Cerebellar cortex (tissue), 1 donor: ENCODE data around the gene CEACAM3.

ENCODE experiments used
- DNase-seq: peaks from one replicate; pipeline ENCODE4 v3.0.0-alpha.2; 2015; ENCODE audit warnings: low spot score

Gene CEACAM3

DNA sequence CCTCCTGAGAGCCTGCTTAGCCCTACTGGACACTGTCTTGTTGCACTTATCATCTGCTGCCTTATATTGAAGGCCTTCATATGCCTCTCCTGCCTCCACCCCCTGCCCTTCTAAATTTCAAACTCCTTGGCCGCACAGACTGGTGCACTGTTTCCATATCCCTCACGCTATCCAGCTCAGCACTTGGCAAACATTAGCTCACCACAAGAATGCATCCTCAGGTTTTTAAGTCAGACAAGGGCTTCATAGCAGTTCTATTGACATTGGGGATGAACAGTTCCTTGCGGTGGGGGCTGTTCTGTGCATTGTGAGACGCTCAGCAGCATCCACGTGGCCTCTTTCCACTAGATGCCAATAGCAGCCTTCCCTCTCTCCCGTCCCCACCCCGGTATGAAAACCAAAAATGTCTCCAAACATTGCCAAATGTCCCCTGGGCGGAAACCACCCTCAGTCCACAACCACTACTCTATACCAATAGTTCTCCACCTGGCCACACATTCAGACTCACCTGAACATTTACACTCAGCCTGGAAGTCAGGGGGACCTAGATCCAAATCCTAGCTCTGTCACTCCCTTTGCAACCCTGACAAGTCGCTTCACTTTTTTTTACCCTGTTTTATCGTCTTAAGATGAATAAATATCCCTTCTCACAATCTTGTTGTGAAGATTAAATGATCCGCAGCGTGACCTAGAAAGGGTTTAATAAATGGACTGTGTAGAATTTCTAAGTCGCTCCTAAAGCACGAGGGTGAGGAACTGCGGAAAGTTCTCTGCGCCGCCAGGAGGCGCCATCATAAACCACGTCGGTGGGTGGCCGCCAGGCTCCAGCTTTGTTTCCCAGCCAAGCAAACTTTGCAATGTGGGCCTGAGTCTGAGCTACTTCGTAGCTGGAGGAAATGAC, 3.6 kb upstream of the CEACAM3 start:
- DNase-seq: peak; percentile 37

DNA sequence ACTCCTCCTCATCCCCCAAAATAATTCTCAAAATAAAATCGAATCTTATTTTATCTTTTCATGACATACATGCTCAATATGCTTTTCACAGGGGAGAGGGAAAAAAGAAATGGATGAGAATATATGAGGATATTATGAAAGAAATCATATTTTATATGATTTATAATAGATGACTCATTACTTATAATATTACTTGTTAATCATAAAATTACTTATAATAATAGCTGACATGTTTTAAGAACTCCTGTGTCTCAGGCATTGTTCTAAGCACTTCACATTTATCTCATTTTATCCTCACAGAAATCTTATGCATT, 3.0 kb upstream of the CEACAM3 start:
- no peak for DNase-seq

DNA sequence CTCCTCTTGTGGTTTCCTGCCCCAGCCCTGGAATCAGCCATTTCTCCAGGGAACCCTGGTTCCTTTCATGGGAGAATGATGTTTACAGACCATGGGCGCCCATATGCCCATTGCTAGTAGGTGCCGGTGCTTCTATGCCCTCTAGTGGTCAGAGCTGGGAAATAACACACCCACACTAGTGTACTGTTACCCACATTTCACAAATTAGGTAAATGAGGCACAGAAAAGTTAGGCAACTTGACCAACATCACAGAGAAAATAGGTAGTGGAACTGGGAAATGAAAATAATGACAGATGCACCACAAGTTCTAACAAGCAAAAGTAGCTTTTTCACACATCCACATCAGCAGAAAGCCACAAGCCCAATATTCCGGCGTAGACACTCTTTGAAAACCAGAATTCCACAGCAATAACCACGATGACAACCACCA, 1.3 kb upstream of the CEACAM3 start:
- DNase-seq: peak; percentile 26

DNA sequence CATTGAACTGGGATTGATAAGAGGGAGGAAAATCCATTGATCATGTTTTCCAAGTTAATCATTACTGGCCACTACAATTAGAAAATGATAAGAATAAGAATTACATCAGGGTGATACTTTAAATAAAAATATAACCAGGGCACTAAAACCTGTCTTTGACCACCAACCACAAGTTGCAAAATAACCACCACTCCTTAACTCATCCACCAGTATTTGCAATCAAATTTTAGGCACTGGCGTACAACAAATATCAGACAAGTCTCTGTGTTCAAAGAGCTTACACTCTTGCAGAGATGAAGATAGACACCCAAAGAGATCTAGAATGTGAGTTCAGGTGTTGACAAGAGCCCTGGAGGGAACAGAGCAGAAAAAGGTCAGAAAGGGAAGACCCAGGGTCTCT, 514 bp downstream of the CEACAM3 start:
- DNase-seq: no peak

DNA sequence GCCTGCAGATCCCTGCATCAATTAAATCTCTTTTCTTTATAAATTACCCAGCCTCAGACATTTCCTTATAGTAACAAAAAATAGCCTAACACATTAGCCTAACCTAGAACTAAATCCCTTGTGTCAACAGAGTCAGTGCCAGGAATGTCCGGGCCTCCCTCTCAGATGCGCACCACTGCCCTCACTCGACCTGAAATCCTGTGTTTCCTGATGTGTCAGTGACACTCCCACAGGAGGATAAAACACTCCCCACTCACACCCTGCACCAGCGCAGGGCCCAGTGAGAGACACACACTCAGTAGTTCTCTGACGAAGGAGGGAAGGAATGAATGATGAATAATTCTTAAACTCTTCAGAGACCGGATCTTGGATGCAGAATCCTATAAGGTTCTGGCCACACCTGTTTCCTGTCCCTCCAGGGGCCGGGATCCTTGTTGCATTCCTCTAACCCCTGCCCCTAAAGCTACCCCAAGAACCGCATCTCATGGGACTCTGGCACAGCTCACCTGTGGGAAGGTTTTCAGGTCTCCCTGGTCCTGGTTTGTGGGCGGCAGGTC, 3.1 kb downstream of the CEACAM3 start:
- no peak for DNase-seq

DNA sequence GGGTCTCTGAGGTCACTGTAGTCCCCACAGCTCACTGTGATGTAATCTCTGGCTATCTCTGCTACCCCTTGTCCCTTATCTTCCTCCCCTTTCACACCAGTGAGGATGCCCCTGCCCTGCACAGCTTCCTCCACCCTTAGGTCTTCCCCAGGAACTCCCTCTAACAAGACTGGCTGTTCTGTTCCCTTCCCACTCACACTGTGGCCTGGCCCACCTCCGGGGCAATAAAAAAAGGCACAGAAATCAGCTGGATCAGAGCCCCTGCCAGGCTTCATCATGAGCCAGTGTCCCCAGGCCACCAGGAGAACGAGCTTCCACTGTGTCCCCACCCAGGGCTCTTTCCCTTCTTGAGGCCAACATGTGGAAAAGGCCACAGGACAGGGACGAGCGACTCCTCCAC, 4.6 kb downstream of the CEACAM3 start:
- DNase-seq: no peak

DNA sequence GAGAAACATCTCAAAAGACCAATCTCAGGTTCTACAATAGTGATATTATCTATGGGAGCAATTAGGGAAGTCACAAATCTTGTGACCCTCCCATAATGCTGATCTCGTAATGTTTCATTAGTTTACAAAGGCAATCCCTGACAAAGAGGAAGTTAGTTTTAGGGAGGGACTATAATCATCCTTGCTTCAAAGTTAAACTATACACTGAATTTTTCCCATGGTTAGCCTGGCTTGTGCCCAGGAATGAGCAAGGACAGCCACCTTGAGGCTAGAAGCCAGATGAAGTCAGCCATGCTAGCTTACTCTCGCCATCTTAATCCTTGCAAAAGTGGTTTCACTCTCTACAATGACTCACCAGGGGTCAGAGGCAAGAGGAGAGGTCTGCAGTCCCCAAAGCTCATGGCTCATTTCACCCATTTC, 5.4 kb downstream of the CEACAM3 start:
- DNase-seq: no peak

DNA sequence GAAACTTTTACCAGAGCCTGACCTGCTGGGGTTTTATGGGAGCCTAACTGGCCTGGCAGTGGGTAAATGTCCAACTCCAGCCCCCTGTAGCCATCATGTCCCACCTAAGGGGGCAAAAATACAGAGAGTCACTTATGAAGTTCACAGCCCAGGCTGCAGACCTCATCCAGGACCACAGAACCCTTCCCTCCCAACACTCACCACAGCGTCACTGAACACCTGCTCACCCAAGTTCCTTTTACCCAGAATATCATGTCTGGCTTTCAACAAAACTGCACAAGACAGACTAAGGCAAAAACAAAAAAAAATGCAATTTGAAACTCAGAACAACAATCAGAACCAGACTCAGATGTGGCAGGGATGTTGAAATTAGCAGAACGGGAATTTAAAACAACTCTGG, 6.4 kb downstream of the CEACAM3 start:
- no peak for DNase-seq

DNA sequence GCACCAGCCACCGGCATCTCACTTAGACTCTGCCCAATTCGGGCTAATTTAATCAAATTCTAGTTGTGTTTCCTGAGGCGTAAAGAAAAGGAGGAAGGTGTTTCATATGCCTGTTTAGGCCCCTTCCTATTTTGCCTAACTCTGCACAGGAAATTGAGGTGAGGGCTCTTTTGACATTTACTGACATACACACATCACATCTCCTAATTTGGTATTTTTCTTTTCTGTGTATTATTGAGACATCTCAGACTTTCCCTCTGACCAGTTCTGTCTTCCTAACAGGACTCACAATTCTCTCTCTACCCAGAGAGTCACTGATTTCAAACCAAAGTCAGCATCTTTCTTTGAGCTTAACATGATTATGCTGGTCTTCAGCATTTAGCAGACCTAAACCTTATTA, 7.9 kb downstream of the CEACAM3 start:
- no peak for DNase-seq

DNA sequence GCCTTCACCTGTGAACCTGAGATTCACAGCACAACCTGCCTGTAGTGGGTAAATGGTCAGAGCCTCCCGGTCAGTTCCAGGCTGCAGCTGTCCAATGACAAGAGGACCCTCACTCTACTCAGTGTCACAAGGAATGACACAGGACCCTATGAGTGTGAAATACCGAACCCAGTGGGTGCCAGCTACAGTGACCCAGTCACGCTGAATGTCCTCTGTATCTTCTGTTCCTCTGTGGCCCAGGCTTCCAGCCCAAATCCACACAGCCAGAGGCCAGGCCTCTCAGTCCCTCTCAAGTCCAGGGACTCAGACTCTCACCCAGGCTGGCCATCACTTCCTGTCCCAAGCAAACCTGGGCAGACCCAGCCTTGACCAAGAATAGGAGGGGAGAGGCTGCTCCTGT, 10.8 kb downstream of the CEACAM3 start:
- no peak for DNase-seq

DNA sequence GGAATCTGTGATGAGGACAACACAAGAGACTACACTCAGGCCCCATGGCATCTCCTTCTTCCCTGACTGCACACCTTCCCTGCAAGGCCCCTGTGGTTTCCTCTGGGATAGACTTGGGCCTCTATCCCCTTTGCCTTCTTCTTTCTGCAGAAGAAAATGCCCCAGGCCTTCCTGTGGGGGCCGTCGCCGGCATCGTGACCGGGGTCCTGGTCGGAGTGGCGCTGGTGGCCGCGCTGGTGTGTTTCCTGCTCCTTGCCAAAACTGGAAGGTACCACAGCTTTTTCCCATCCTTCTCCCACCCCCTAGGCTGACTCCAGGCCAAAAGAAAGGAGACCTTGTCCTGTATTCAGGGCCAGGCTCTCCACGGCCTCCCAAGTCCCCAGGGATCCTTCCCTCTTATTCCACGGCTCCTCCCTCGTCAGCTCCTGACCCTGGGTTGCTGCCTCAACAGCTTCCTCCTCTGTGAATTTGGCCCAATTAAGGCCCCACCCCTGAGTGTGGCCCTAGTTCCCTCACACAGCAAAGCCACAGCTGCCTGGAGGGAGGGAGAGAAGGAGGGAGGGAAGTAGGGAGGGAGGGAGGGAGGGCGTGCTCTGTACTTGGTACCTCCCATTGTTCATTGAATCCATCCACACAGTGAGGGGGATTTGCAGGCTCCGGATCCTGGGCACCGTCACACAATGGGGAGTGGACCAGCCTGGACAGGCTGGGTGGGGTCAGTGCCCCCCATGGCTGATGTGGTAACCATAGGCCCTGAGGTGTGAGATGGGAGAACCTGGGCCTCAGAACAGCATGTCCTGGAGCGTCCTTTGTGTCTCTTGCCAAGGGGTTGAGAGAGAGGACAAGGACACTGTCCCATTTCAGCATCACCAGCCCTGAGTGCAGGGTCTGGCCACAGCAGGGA, 12.5 kb downstream of the CEACAM3 start:
- DNase-seq: no peak

DNA sequence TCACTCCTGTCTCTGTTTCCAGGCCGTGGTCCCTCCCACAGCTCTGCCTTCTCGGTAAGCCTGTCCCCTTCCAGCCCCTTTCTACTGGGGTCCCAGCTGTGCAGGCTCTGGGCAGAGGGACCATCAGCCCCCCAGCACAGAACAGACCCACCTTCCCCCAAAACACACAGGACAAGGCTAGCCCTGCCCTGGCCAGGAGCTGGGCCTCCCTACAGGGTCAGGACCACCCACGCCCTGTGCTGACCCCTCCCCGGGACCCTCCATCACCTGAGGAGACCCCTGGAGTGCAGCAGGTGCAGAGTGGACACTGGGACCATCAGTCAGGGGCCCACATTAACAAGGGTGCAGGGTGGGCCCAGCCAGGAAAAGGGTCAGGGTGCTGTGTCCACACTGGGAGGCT, 13.9 kb downstream of the CEACAM3 start:
- no peak for DNase-seq

DNA sequence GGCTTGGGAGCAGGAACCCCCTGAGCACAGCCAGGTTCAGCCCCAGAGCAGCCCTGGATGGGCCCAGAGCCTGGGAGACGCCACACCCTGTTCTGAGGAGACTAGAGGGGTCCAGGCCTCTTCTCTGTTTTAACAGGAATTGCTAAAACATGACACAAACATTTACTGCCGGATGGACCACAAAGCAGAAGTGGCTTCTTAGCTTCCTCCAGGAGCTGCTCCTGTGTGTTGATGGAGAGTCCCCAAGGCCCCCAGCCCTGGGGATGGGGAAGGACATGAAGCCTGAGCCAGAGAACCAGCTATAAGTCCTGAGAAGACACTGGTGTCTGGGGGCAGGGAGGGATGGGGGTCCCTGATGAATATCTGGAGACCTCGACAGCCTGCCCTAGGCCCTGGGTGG, 14.6 kb downstream of the CEACAM3 start:
- DNase-seq: no peak

DNA sequence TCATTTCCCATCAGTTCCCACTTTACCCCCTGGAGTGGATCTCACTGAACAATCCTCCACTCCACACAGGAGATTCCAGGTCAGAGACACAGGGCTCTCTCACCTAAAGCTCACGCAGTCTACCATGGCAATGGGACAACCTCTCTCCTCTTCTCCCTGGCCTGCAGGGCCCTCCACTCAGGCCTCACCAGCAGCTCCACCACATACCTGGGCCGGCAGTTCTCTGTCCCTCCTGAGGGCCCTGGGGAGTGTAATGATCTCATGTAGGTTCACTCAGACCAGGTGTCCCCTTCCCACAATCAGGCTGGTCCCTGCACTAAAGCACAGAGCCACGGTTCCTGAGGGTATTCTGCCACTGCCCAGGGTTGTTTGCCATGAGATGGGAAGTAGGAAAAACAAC, 15.6 kb downstream of the CEACAM3 start:
- no peak for DNase-seq

DNA sequence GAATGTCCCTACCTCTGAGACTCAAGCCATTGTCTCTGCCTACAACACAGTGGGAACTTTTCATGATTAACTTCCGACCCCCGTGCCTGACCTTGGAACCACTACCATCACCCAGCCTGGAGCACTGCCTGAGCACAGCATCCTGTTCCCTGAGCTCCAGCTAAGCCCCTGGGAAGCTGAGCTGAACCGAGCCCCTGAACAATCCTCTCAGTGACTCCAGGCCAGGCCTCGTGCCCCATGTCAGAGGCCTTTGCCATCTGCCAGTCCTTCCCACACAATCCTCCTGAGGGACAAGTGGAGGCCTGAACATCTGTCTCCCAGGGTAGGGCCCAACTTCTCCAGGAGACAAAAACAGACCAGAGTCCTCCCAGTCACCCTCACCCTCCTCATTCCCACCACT, 17.5 kb downstream of the CEACAM3 start:
- no peak for DNase-seq

DNA sequence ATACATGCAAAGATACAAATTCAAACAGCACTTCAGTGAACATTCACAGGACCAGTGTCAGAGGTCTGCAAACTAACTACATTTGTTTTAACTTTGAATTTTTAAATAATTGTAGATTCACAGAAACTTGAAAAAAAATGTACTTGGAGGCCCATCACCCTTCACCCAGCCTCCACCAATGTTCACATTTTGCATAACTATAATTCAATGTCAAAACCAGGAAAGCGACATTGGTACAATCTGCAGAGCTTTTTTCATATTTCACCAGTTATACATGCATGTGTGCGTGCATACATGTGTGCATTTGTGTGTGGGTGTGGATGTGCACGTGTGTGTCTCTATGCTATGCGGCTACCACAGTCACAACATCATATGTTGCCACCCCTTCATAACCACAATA, 18.9 kb downstream of the CEACAM3 start:
- no peak for DNase-seq

DNA sequence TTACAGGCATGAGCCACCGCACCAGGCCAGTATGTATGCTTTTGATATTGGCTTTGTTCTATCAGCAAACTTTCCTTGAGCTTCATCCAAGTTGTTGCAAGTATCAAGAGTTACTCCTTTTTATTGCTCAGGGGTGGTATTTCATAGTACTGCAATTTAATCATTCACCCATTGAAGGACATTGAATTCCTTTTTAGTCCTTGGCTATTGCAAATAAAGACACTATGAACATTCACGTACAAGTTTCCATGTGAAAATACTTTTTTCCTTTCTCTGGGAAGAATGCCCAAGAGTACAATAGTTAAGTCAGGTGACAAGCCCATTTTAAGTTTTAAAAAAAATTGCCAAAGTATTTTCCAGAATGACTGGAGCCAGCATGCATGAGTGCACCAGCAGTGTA, 20.4 kb downstream of the CEACAM3 start:
- no peak for DNase-seq

DNA sequence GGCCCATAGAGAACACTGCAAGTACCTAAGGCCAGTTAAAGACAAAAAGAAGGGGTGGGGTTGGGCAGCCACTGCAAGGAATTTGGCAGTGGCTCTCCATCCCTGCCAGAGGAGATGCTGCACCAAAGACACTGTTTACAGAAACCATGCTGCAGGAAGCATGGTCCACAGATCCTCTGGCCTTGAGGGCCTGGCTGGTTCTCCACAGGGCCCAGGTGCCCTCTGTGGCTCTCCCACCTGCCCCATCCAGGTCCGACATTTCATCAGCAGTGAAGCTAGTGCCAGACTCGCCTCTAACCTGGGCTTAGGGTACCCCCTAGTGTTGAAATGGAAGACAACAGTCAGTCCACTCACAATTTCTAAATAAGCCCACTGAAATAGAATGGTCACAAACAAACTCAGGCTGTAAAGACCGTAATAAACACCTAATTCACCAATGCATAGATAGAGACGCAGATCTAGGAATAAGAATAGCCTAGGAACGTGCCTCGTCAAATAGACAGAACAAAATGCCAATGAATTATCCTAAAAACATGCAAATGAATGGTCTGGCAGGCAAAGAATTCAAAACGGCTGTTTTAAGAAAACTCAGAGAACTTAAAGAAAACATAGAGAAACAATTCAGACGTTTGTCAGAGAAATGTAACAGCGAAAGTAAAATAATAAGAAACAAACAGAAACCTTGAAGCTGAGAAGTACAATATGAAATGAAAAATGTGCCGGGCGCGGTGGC, 24.8 kb downstream of the CEACAM3 start:
- peak; percentile 45 for DNase-seq

DNA sequence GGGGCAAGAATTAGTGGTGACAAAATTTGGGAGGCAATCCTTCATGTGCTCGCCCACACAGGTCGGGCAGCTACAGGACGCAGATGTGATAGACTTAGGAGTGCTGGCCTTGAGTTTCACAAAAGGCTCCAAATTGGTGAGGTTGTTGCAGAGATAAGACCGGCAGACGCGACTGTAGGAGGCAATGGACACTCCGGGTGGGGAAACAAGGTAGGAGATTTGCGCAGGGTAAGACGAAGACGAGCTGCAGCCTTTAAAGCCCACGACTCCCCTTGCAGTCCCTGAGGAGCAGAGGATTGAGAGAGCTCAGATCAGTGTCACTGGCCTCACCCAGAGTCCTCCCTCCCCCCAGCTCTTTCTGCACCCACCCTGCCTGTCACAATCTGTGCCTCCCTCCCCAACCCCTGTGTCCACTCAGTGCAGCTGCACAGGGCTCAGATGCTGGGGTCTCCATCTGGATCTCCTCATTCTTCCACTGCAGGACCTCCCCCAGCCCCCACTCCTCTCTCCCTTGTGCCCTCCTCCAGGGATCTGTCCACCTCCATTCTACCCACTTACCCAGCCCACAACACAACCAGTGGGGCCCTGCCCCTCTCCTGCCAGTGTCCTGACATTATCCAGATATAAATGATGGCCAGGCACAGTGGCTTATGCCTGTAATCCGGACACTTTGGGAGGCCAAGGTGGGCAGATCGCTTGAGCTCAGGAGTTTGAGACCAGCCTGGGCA, 41.8 kb downstream of the CEACAM3 start:
- DNase-seq: no peak

DNA sequence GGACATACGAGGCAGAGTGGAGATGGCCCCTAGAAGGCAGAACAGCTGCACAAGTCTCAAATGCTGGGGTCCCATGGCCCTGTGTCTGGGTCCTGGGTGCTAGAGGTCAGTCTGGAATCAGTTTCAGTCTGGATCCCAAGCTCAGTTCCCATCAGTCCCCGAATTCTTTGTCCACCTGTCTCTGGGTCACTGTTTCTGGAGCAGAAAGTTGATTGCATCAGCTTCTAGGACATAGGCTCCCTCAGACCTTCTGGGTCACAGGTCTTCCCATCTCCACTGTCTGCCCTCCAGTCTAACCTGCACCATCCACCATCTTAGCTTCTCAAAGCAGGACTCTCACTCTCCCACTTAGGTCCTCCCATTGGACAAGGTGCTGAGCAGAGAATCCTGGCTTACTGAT, 42.8 kb downstream of the CEACAM3 start:
- DNase-seq: no peak

DNA sequence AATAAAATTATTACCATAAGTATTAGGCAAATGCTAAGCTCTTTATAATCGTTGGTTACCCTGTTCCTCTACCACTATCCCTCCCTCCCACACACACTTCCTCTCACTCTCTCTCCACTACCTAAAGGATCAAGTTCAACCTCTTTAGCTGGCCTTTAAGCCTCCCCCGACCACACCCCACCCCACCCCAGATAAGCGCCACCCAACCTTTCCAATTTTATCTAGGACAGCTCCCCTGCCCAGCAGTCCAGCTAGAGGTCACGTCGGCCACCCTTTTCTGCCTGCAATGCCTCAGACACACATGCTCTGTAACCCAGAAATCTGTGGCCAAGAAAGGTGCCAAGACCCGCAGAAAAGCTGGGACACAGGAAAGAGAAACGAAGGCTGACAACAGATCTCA, 47.0 kb downstream of the CEACAM3 start:
- DNase-seq: no peak

DNA sequence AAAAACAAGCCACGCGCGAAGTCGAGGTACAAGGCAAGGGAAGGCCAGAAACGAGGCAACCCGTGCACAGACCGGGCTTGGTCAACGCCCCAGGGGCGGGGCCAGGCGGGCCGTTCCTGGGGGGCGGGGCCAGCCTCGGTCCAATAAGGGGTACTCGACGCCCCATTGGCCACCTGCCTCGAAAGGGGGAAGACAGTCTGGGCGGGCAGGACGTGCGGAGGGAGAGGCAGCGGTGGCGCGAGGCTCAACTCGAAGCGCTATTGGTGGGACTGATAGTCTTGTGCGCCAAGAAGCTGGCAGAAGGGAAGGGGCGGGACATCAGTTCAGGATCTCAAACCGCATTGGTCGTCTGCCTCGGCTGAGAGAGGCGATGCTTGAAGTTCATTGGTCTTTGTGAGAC, 48.2 kb downstream of the CEACAM3 start, which contains the start of gene LYPD4:
Gene LYPD4, minus strand, starts transcription at position 83 of the 400 bp plus-strand sequence. CDS start 5,398 bp downstream, outside the sequence.
- DNase-seq: no peak
